Aortic smooth muscle cell (primary cell): ENCODE results near the gene GSTO2. TPM values are rescaled to one million over a fixed set of nuclear protein-coding genes. Genes with fewer than 3 reads are reported as not detected.

Source experiments
- total RNA-seq: library from RNA; depleted of rRNA; stranded (reverse); fragments of >200 nt; gene quantifications from 2 replicates; pipeline ENCODE4 v1.2.3, GENCODE V29; 2014

Gene GSTO2
- 3.4 and 3.6 TPM in 2 replicates for total RNA-seq

DNA sequence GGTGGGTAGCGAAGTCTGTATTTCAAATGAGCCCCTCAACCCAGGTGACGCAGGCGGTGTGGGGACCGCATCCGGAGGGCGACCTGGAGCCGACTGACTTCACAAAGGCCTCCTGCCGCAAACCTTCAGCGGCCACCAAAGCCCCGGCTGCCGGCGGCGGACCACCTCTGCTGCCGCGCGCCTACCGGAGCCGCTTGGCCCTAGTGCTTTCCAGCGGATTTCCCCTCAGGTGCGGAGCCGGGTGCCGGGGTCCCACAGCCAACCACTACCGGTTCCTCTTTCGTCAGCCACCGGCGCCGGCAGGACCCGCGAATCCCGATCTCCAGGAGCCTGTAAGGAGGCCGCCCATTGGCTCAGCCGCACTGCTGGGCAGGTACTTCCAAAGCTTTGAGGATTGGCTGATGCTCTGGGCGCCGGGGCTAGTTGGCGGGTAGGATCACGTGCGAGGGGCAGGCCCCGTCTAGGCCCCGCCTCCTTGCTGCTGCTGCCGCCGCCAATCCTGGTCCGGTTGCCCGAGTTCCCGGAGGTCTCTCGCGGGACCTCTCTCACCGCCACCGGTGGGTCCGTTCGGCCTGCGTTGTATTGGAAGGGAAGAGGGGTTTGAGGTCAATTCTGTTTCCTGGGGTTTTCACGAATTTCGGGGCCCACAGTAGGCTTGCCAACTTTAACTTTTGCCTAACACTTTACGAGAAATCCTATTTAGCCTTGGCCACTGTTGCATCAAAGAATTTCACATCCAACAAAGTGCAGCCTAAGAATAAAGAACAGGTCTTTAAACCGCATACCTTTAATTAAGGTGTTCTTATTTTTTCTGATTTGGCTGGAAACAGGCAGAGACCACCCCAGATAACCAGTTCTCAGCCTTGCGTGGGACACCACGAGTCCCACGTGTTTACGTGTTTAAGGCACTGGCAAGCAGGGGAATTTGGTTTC is at the start of gene GSTO2:
GSTO2 (plus strand) TSS at position 472 of the 933 bp plus-strand sequence. CDS start 5,732 bp downstream, outside the sequence.

DNA sequence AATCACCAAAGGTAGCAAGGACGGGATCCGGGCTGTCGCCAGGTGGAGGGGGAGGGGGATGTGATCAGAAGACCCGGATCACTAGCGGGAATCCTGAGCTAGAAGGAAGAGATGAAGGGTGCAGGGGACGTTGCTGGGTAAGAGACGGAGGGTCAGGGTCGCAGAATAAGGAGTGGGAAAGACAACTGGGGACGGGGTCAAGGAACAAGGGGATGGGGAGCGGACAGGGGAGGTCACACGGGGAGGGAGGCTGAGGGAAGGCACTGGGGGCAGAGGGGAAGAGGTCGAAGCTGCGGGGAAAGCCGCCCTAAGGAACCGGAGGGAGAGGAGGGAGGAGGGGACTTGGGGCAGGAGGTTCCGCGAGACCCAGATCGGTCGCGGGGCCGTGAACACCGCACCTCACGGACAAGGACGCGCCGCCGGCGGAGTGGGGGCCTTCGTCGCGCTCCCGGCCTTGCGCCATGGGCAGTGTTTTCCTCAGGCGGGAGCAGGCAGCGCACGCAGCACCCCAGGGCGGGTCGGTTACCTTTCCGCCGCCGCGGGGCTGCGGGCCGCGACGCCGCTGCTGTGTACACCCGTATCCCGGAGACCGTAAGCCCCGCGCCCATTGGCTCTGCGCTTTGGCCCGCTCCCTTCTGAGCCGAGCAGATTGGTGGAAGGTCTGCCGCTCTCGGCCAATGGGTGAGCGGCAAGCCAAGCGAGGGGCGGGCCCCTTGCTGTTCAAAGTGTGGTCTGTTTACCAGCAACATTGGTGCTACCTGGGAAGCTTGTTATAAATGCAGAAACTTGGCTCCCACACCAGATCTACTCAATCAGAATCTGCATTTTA is 37.0 kb upstream of the GSTO2 start, which contains the start of gene CFAP43:
CFAP43 (minus strand) TSS at position 581 of the 829 bp plus-strand sequence; CDS start at position 463, 118 bp downstream.

DNA sequence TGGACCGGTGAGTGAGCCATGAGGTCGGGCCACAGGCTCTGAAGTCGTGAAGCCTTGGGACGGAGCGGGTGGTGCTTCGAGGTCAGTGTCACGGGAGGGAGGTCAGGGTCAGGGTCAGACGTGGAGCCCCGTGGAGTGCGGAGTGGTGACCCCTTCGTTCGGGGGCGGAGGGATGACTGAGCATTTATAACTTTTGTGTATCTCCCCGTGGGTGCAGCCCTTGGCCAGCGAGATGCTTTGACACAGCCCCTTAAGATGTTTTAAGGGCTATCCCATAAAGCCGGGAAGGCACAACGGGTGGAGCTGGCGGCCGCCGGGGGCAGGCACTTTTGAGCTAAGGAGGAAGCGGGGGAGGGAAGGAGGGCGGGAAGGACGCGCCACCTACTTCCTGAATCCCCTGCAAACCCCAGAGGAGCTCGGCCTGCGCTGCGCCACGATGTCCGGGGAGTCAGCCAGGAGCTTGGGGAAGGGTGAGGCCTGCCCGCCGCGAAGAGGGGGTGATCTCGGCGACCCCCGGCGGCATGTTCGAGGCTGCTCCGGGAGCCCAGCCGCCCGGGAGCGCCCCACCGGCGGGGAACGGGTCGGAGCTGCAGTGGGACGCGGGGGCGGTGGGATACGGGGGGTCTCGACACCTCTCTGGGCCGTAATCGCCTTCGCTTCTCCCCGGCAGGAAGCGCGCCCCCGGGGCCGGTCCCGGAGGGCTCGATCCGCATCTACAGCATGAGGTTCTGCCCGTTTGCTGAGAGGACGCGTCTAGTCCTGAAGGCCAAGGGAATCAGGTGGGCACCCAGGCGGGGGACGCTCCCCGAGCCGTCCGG is 14.3 kb upstream of the GSTO2 start, which contains the start of gene GSTO1:
GSTO1 (plus strand) TSS at position 400 of the 818 bp plus-strand sequence; CDS start at position 437, 37 bp downstream.

GRCh38 chr10:104337985-104338735 is 69.2 kb downstream of the GSTO2 start, which contains the start of gene ITPRIP:
Gene ITPRIP, minus strand, starts transcription at chr10:104338465. Its CDS starts 22,414 bp downstream, at chr10:104316051.

DNA sequence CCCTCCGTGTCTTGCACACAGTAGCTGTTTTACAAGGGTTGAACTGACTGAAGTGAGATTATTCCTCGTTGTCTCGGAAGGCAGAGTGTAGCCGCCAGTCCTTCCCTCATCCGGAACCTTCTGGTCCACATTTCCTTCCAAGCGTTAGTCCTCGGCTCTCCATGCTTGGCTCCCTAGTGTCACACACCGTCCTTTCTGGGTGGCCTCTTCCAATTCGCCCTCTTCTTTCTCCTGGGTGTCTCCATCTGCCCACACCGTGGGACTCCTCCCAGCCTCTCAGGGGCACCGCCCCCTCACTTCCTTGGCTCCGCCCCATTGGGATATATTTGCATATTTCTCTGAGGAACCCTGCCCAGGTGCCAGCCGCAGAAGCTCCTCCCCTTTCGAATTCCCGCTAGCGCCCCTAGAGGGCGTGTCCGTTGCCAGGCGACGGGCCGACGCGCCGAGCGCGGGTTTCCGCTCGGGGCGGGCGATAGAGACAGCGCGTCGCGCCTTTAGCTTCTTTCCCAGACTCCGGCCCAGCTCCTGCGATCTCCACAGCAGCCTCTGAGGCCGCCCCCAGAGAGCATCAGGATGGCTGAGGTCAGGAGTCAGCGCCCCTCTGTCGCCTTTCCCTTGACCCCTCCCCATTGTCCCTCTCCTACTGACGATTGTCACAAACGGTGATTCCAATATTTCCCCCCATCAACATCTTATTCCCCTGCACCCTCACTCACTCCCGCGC is 84.5 kb downstream of the GSTO2 start, which contains the start of gene CFAP58:
CFAP58 (plus strand) TSS at position 509 of the 724 bp plus-strand sequence; CDS start at position 574, 65 bp downstream.

Other genes with a start within 250 kb of the GSTO2 start
- 1.3 and 1.4 TPM in 2 replicates for gene COL17A1, start 183.3 kb upstream of the GSTO2 start, total RNA-seq
- 15.9 and 23.6 TPM in 2 replicates for gene SFR1, start 147.0 kb upstream of the GSTO2 start, total RNA-seq
- 0.31 and 0.53 TPM in 2 replicates for gene CFAP43, start 36.8 kb upstream of the GSTO2 start, total RNA-seq
- 230 and 354 TPM in 2 replicates for gene GSTO1, start 14.3 kb upstream of the GSTO2 start, total RNA-seq
- gene ITPRIP, start 69.3 kb downstream of the GSTO2 start, total RNA-seq, result 12.6 and 25.4 TPM in 2 replicates
- 0.99 and 1.2 TPM in 2 replicates for gene CFAP58, start 84.6 kb downstream of the GSTO2 start, total RNA-seq